Measurements from ENCODE around the gene ZNF385C. TPM values are rescaled to one million over a fixed set of nuclear protein-coding genes. Genes with fewer than 3 reads are reported as not detected.

Gene ZNF385C
- total and polyA plus RNA-seq, 11 donors = 0.06 to 0.38 (median 0.19) TPM; not detected in 3

DNA sequence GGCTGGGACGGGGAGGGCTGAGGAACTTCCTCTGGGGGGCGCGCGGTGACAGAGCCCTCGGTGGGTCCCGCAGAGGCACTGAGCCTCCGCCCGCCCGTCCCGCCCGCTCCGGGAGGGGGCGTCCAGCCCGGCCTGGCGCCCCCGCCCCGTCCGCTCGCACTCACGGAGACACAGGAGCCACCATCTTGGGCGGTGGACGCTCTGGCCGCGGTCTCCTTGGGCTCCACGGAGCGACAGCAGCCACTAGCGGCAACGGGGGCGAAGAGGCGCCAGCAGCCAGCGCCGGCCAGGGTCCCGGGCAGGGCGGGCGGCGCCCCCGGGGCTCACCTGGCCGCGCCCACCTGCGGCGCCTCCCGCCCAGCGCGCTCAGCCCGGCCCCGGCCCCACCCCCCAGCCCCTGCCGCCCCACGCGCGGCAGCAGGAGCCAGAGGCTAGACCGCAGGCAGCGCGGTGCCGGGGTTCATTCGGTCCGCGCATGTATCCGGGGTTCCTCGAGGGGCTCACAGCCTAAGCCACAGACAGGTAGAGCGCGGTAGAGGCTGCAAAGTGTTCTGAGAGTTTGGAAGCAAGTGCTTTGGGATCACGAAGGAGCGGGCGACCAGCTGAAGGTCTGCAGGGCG is 47.8 kb downstream of the ZNF385C start, which contains the start of gene C17orf113:
TSS of gene C17orf113 (minus strand) at position 209 of the 620 bp plus-strand sequence. CDS start 7,225 bp downstream, outside the sequence.
- DNase-seq = peak; percentile 39 to 80 (median 63)
- H3K4me1 ChIP-seq = peaks cover 0 to 13% (median 6%) of the 10 kb centered on the region in 12 donors
- TF ChIP-seq, protein P1, sequence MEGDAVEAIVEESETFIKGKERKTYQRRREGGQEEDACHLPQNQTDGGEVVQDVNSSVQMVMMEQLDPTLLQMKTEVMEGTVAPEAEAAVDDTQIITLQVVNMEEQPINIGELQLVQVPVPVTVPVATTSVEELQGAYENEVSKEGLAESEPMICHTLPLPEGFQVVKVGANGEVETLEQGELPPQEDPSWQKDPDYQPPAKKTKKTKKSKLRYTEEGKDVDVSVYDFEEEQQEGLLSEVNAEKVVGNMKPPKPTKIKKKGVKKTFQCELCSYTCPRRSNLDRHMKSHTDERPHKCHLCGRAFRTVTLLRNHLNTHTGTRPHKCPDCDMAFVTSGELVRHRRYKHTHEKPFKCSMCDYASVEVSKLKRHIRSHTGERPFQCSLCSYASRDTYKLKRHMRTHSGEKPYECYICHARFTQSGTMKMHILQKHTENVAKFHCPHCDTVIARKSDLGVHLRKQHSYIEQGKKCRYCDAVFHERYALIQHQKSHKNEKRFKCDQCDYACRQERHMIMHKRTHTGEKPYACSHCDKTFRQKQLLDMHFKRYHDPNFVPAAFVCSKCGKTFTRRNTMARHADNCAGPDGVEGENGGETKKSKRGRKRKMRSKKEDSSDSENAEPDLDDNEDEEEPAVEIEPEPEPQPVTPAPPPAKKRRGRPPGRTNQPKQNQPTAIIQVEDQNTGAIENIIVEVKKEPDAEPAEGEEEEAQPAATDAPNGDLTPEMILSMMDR (IDR thresholded peaks at IDR 0.05) = peak; percentile 11 to 56 (median 33)
- no peak for TF ChIP-seq POLR2A (IDR thresholded peaks at IDR 0.05)
- peak within 1 kb of the TSS in 4 of 12 donors; percentile 30 to 56 (median 50) for H3K27ac ChIP-seq
- peak; percentile 47 to 88 (median 78) for ATAC-seq
- no peaks in the 10 kb centered on the region for H3K36me3 ChIP-seq
- H3K9me3 ChIP-seq = no peaks in the 10 kb centered on the region
- intact Hi-C loops (cut with DNase I) = no loop called here
- 1 to 7% (median 1%) methylated on average over 14 to 65 of the region's 65 CpGs for WGBS, 4 donors
- peaks cover 0 to 33% (median 6%) of the 10 kb centered on the region in 9 donors for H3K27me3 ChIP-seq
- H3K4me3 ChIP-seq = peak within 1 kb of the TSS; percentile 52 to 86 (median 74)

DNA sequence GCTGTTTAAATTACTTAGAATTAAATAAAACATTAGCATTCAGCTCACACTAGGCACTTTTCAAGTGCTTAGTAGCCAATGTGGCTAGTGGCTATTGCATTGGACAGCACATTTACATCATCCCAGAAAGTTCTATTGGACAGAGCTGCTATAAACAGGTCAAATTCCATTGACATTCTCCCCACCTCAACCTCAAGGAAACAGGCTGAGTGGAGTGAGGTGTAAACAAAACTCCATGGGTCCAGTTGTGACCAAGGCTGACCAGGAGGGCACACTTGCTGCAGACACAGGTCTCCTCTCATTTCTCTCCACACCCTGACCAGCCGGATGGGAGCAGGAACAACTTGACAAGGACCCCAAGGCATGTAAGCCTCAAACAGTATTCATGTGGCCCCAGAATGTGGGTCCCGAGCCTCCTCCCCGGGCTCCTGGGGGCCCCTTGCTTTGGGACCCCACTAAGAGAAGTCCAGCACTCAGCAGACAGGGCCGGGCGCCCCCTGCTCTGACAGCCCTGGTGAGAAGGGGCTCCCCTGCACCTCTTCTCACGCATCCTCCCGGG is 48.4 kb downstream of the ZNF385C start:
- TF ChIP-seq, protein P1 (IDR thresholded peaks at IDR 0.05) = no peak
- TF ChIP-seq POLR2A (IDR thresholded peaks at IDR 0.05) = no peak
- Histone ChIP-seq H3K4me1 (peaks cover 0 to 13% (median 6%) of the 10 kb centered on the region in 12 donors), H3K27me3 (peaks cover 0 to 28% (median 0%) of the 10 kb centered on the region in 9 donors), H3K9me3 (no peaks in the 10 kb centered on the region), H3K27ac (peak overlapping the region in 4 of 12 donors; percentile 30 to 56 (median 50)), H3K4me3 (peak overlapping the region; percentile 52 to 86 (median 74)), H3K36me3 (no peaks in the 10 kb centered on the region)
- peak in 1 of 4 donors; percentile 11 for ATAC-seq
- intact Hi-C loops (cut with DNase I) = no loop called here
- no peak for DNase-seq
- 0% methylated on average over 3 to 7 of the region's 7 CpGs for WGBS, 4 donors

DNA sequence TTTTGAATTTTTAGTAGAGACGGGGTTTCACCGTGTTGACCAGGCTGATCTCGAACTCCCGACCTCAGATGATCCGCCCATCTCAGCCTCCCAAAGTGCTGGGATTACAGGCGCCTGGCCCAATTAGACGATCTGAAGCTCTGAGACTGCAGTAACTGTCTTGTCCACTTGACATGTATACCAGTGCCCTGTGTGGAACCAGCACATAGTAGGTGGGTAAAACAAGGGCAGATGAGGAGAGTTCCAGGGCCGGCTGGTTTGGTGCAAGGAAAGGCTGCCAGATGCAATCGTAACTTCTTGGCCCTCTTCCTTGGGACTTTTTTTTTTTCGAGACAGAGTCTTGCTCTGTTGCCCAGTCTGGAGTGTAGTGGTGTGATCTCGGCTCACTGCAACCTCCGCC is 50.9 kb downstream of the ZNF385C start:
- Histone ChIP-seq H3K4me1 (peaks cover 0 to 13% (median 6%) of the 10 kb centered on the region in 12 donors), H3K36me3 (no peaks in the 10 kb centered on the region), H3K9me3 (no peaks in the 10 kb centered on the region), H3K27me3 (peaks cover 0 to 4% (median 0%) of the 10 kb centered on the region in 9 donors), H3K27ac (no peak overlapping the region), H3K4me3 (no peak overlapping the region)
- DNase-seq (no peak), ATAC-seq (no peak)
- WGBS, 4 donors = 86 to 90% (median 88%) methylated on average over 12 of the region's 12 CpGs
- intact Hi-C loops (cut with DNase I) = no loop called here
- TF ChIP-seq, protein P1 (IDR thresholded peaks at IDR 0.05) = no peak
- TF ChIP-seq POLR2A (IDR thresholded peaks at IDR 0.05) = no peak

DNA sequence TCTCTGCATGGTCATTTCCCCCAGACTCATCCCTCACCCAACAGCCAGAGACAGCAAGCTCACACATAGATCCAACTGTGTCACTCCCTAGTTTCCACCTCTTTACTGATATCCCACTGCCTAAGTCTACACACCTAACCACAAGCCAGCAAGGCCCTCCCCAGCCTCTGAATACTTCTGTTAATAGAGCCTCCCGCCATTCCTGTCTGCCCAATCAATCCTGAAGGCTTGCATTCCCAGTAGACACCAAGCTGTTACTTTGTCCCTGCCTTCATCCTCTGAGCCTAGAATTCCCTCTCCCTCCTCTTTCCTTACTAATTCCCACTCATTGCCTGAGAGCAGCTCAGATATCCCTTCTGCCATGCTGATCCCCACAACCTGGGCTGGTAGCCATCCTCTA is 52.6 kb downstream of the ZNF385C start:
- whole genome bisulfite sequencing, 4 donors = 76 to 85% (median 80%) methylated on average over 1 of the region's 1 CpG
- no peak overlapping the region for H3K4me3 ChIP-seq
- no peak overlapping the region for H3K27ac ChIP-seq
- no peak for ATAC-seq
- H3K9me3 ChIP-seq = no peaks in the 10 kb centered on the region
- no peaks in the 10 kb centered on the region for H3K36me3 ChIP-seq
- peaks cover 0 to 9% (median 6%) of the 10 kb centered on the region in 12 donors for H3K4me1 ChIP-seq
- no peak for DNase-seq
- intact Hi-C loops (cut with DNase I) = no loop called here
- H3K27me3 ChIP-seq = no peaks in the 10 kb centered on the region
- no peak for TF ChIP-seq POLR2A (IDR thresholded peaks at IDR 0.05)
- TF ChIP-seq, protein P1 (IDR thresholded peaks at IDR 0.05) = no peak

All from heart left ventricle (tissue), 16 donors.